SK-N-SH treated with all-trans-retinoic acid at 6 μM for 48 hours (cell line): Measurements from ENCODE around the gene FLRT2.

Experiments
- ATAC-seq: fragments of 200-7000 bp; cut with Tn5 transposase; 3 replicates; pipeline ENCODE4 v1.9.1; 2020; ENCODE audit warnings: mild to moderate bottlenecking, moderate library complexity
- ARNTL ChIP-seq: fragments of 450-650 bp; formaldehyde crosslinking; IDR thresholded peaks from 2 replicates; pipeline ENCODE4 v1.5.0; 2020; ENCODE audit warnings: low read depth, mild to moderate bottlenecking, moderate library complexity, borderline replicate concordance
- CREB5 ChIP-seq: fragments of 250-450 bp; sonication (Bioruptor Pico); IDR thresholded peaks from 2 replicates; pipeline ENCODE4 v1.5.1; 2020; ENCODE audit warnings: low read depth, mild to moderate bottlenecking, moderate library complexity
- CSDC2 ChIP-seq: fragments of 250-450 bp; sonication (Bioruptor Pico); IDR thresholded peaks from 2 replicates; pipeline ENCODE4 v1.5.0; 2020; ENCODE audit warnings: mild to moderate bottlenecking, moderate library complexity
- ESRRG ChIP-seq: fragments of 250-450 bp; sonication (Bioruptor Pico); IDR thresholded peaks from 2 replicates; pipeline ENCODE4 v1.6.1; 2021; ENCODE audit warnings: mild to moderate bottlenecking
- GLIS3 ChIP-seq: fragments of 250-450 bp; sonication (Bioruptor Pico); IDR thresholded peaks from 2 replicates; pipeline ENCODE4 v1.5.0; 2020; ENCODE audit warnings: mild to moderate bottlenecking, moderate library complexity
- ISL1 ChIP-seq: fragments of 250-450 bp; sonication (Bioruptor Pico); IDR thresholded peaks from 2 replicates; pipeline ENCODE4 v2.1.2; 2022; ENCODE audit warnings: mild to moderate bottlenecking, moderate library complexity
- OSR1 ChIP-seq: fragments of 250-450 bp; sonication (Bioruptor Pico); IDR thresholded peaks from 2 replicates; pipeline ENCODE4 v1.8.0; 2022; ENCODE audit warnings: moderate library complexity, mild to moderate bottlenecking, inconsistent platforms
- PATZ1 ChIP-seq: fragments of 250-450 bp; sonication (Bioruptor Pico); IDR thresholded peaks from 2 replicates; pipeline ENCODE4 v1.8.0; 2020; ENCODE audit warnings: mild to moderate bottlenecking, moderate library complexity, borderline replicate concordance
- POU6F1 ChIP-seq: fragments of 250-450 bp; sonication (Bioruptor Pico); IDR thresholded peaks from 2 replicates; pipeline ENCODE4 v1.8.0; 2021; ENCODE audit warnings: low read depth, mild to moderate bottlenecking, moderate library complexity, borderline replicate concordance
- RARB ChIP-seq: fragments of 250-450 bp; sonication (Bioruptor Pico); IDR thresholded peaks from 2 replicates; pipeline ENCODE4 v1.8.0; 2021; ENCODE audit warnings: mild to moderate bottlenecking, moderate library complexity
- SNAI2 ChIP-seq: fragments of 250-450 bp; sonication (Bioruptor Pico); IDR thresholded peaks from 2 replicates; pipeline ENCODE4 v1.5.0; 2020; ENCODE audit warnings: mild to moderate bottlenecking, moderate library complexity
- TCF4 ChIP-seq: fragments of 250-450 bp; sonication (Bioruptor Pico); IDR thresholded peaks from 2 replicates; pipeline ENCODE4 v1.8.0; 2021; ENCODE audit warnings: mild to moderate bottlenecking, moderate library complexity, borderline replicate concordance
- TOX ChIP-seq: fragments of 250-450 bp; sonication (Bioruptor Pico); IDR thresholded peaks from 2 replicates; pipeline ENCODE4 v1.8.0; 2021; ENCODE audit warnings: mild to moderate bottlenecking, moderate library complexity, borderline replicate concordance
- TSHZ2 ChIP-seq: fragments of 250-450 bp; sonication (Bioruptor Pico); IDR thresholded peaks from 2 replicates; pipeline ENCODE4 v1.5.0; 2020; ENCODE audit warnings: mild to moderate bottlenecking, moderate library complexity
- ZC3H10 ChIP-seq: fragments of 250-450 bp; sonication (Bioruptor Pico); IDR thresholded peaks from 2 replicates; pipeline ENCODE4 v1.5.1; 2021; ENCODE audit warnings: mild to moderate bottlenecking, moderate library complexity
- ZFP3 ChIP-seq: fragments of 250-450 bp; sonication (Bioruptor Pico); IDR thresholded peaks from 2 replicates; pipeline ENCODE4 v1.5.0; 2020; ENCODE audit warnings: mild to moderate bottlenecking, moderate library complexity
- ZFP30 ChIP-seq: fragments of 450-650 bp; formaldehyde crosslinking; IDR thresholded peaks from 2 replicates; pipeline ENCODE4 v1.5.0; 2022; ENCODE audit warnings: mild to moderate bottlenecking, moderate library complexity
- ZNF565 ChIP-seq: fragments of 450-650 bp; formaldehyde crosslinking; conservative IDR thresholded peaks from 2 replicates; pipeline ENCODE4 v1.5.0; 2020; ENCODE audit warnings: low read depth, mild to moderate bottlenecking, moderate library complexity
- ZNF70 ChIP-seq: fragments of 450-650 bp; formaldehyde crosslinking; IDR thresholded peaks from 2 replicates; pipeline ENCODE4 v1.5.0; 2020; ENCODE audit warnings: mild to moderate bottlenecking, moderate library complexity
- ZNF8 ChIP-seq: fragments of 450-650 bp; formaldehyde crosslinking; IDR thresholded peaks from 2 replicates; pipeline ENCODE4 v1.5.0; 2020; ENCODE audit warnings: mild to moderate bottlenecking, moderate library complexity

The FLRT2 gene

GRCh38 chr14:85663667-85664066 is 133.7 kb downstream of the FLRT2 start (continued):
- no peak for TF ChIP-seq ESRRG

- no peak for TF ChIP-seq CREB5 (CRISPR knock-in tag)
- TF ChIP-seq ZFP3 (CRISPR knock-in tag) = no peak
- no peak for TF ChIP-seq ZNF8 (CRISPR knock-in tag)
- no peak for TF ChIP-seq TSHZ2 (CRISPR knock-in tag)
- no peak for TF ChIP-seq GLIS3
- TF ChIP-seq ZFP30 (CRISPR knock-in tag) = no peak
- no peak for ATAC-seq
Observed at GRCh38 chr14:85675957-85676356, 146.0 kb downstream of the FLRT2 start.

GRCh38 chr14:85686908-85687307 is 157.0 kb downstream of the FLRT2 start:
- TF ChIP-seq TCF4 (CRISPR knock-in tag) (no peak), ARNTL (CRISPR knock-in tag) (no peak), ZC3H10 (CRISPR knock-in tag) (no peak)

GRCh38 chr14:85687456-85687855 is 157.5 kb downstream of the FLRT2 start:
- TF ChIP-seq TCF4 (CRISPR knock-in tag) (no peak), ESRRG (no peak)
- ATAC-seq = no peak

More at GRCh38 chr14:85686908-85687307, 157.0 kb downstream of the FLRT2 start:
- no peak for ATAC-seq

GRCh38 chr14:85688006-85688405 is 158.1 kb downstream of the FLRT2 start:
- ATAC-seq = no peak
- TF ChIP-seq PATZ1 (no peak), CSDC2 (CRISPR knock-in tag) (no peak), ZFP30 (CRISPR knock-in tag) (no peak), CREB5 (CRISPR knock-in tag) (no peak), SNAI2 (CRISPR knock-in tag) (no peak), ZNF70 (CRISPR knock-in tag) (no peak), ZFP3 (CRISPR knock-in tag) (no peak), ZNF565 (CRISPR knock-in tag) (no peak), TOX (CRISPR knock-in tag) (no peak), ARNTL (CRISPR knock-in tag) (no peak), POU6F1 (CRISPR knock-in tag) (no peak), OSR1 (no peak), ISL1 (CRISPR knock-in tag) (no peak), TCF4 (CRISPR knock-in tag) (no peak), RARB (no peak)
